Lower lobe of right lung (tissue), 2 donors: ENCODE results near the gene ERMP1. TPM values are rescaled to one million over a fixed set of nuclear protein-coding genes. Genes with fewer than 3 reads are reported as not detected.

Experiments used
- ATAC-seq, 2 donors: fragments of 200-7000 bp; cut with Tn5 transposase; one replicate each; pipeline ENCODE4 v1.9.1; 2020 to 2022; ENCODE audit warnings: mild to moderate bottlenecking in 2 of 2, moderate library complexity in 2 of 2
- DNase-seq: peaks from one replicate; pipeline ENCODE4 v3.0.0-alpha.2; 2020
- H3K27ac ChIP-seq: fragments of 200-600 bp; one replicate; pipeline ENCODE4 v1.8.0; 2022
- H3K27me3 ChIP-seq: fragments of 200-600 bp; one replicate; pipeline ENCODE4 v1.8.0; 2022; ENCODE audit warnings: low read depth
- H3K36me3 ChIP-seq: fragments of 200-600 bp; one replicate; pipeline ENCODE4 v1.8.0; 2022; ENCODE audit warnings: mild to moderate bottlenecking
- H3K4me1 ChIP-seq: fragments of 200-600 bp; one replicate; pipeline ENCODE4 v1.8.0; 2022
- H3K4me3 ChIP-seq: fragments of 200-600 bp; one replicate; pipeline ENCODE4 v1.8.0; 2022; ENCODE audit warnings: mild to moderate bottlenecking
- H3K9me3 ChIP-seq: fragments of 200-600 bp; one replicate; pipeline ENCODE4 v1.8.0; 2022
- intact Hi-C: fragments of 100-400 bp; cut with DNase I; formaldehyde crosslinking; loops from one replicate; pipeline ENCODE4 v1.11.0; 2022
- total RNA-seq: library from RNA; stranded (reverse); fragmentation: NEBNext Ultra II Directional; extraction: Animal tissue kit (Norgen Biotek cat#: 25700); gene quantifications from one replicate; pipeline ENCODE4 v1.2.1, GENCODE V29; 2021
- TF ChIP-seq, protein P1 (sequence below): fragments of 200-600 bp; IDR thresholded peaks from one replicate; pipeline ENCODE4 v1.8.0; 2022; ENCODE audit warnings: antibody characterized with exemption, mild to moderate bottlenecking
- donor health status: DM: no; HTN: yes; CAD: no; lungs with severe emphysema.

The ERMP1 gene
- total RNA-seq, 1 donor from 2014 or later: 26.2 TPM

DNA sequence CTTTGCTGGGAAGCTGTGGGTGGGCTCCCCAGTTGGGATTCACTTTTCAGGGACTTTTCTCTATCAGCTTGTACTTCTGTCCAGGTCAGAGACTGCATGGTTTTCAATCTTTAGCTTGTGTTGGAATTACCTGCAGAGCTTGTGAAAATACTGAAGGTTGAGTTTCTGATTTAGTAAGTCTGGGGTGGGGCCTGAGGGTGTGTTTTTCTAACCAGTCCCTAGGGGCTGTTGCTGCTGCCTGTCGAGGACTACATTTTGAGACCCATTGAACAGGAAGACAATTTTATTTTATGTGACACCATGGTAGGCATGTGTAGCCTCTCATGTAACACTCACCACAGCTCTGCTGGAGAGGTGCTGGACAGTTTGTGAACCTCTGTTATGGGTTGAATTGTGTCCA lies 43.1 kb upstream of the ERMP1 start:
- Histone ChIP-seq H3K4me1 (no peaks in the 10 kb centered on the region), H3K36me3 (no peaks in the 10 kb centered on the region), H3K4me3 (no peak overlapping the region), H3K27ac (no peak overlapping the region), H3K27me3 (no peaks in the 10 kb centered on the region), H3K9me3 (no peaks in the 10 kb centered on the region)
- ATAC-seq: no peak
- no peak for DNase-seq
- TF ChIP-seq, protein P1, sequence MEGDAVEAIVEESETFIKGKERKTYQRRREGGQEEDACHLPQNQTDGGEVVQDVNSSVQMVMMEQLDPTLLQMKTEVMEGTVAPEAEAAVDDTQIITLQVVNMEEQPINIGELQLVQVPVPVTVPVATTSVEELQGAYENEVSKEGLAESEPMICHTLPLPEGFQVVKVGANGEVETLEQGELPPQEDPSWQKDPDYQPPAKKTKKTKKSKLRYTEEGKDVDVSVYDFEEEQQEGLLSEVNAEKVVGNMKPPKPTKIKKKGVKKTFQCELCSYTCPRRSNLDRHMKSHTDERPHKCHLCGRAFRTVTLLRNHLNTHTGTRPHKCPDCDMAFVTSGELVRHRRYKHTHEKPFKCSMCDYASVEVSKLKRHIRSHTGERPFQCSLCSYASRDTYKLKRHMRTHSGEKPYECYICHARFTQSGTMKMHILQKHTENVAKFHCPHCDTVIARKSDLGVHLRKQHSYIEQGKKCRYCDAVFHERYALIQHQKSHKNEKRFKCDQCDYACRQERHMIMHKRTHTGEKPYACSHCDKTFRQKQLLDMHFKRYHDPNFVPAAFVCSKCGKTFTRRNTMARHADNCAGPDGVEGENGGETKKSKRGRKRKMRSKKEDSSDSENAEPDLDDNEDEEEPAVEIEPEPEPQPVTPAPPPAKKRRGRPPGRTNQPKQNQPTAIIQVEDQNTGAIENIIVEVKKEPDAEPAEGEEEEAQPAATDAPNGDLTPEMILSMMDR: no peak
- intact Hi-C loops: no loop called here

DNA sequence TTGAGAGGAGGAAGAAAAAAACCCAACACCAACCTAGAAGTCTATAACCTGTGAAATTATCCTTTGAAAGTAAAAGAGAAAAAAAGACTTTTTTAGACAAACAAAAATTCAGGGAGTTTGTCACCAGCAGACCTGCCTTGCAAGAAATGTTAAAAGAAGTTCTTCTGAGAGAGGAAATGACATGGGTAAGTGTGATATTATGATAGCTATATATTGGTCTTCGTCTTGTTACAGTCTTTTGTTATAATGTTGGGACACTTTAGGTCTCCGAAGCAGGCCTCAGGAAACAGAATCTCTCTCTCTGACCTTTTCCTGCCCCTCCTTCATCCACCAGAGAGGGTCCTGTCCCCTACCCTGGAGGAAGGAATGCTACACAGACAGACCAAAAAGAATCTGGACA lies 41.1 kb upstream of the ERMP1 start:
- ATAC-seq (no peak), DNase-seq (no peak)
- H3K27me3 ChIP-seq: no peaks in the 10 kb centered on the region
- no peak overlapping the region for H3K27ac ChIP-seq
- no peaks in the 10 kb centered on the region for H3K9me3 ChIP-seq
- no peaks in the 10 kb centered on the region for H3K36me3 ChIP-seq
- no peaks in the 10 kb centered on the region for H3K4me1 ChIP-seq
- intact Hi-C loops: no loop called here
- TF ChIP-seq, protein P1: no peak
- no peak overlapping the region for H3K4me3 ChIP-seq

DNA sequence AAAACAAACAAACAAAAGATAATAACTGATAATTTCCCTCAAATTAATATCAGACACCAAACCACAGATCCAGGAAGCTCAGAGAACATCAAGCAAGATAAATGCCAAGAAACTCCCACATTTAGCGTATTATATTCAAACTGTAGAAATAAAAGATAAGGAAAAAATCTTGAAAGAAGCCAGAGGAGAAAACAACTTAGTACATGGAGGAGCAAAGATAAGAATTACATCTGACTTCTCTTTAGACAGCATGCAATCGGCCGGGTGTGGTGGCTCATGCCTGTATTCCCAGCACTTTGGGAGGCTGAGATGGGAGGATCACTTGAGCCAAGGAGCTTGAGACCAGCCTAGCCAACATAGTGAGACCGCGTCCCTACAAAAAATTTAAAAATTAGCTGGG lies 40.5 kb upstream of the ERMP1 start:
- Histone ChIP-seq H3K36me3 (no peaks in the 10 kb centered on the region), H3K9me3 (no peaks in the 10 kb centered on the region), H3K4me1 (no peaks in the 10 kb centered on the region), H3K27me3 (no peaks in the 10 kb centered on the region), H3K27ac (no peak overlapping the region), H3K4me3 (no peak overlapping the region)
- no peak for DNase-seq
- ATAC-seq: no peak
- TF ChIP-seq, protein P1: no peak
- intact Hi-C loops: no loop called here

DNA sequence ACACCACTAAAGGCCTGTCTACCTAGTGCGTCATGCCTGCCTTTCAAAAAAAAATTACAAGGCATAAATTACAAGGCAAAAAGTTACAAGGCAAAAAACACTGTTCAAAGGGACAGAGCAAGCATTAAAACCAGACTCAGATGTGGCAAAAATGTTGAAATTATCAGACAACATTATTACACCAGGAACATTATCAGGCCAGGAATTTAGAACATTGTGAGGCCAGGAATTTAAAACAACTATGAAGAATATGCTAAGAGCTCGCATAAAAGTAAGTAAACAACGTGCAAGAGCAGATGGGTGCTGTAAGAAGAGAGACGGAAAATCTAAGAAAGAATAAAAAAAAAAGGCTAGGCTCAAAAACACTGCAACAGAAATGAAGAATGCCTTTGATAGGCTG lies 39.6 kb upstream of the ERMP1 start:
- peak in 1 of 2 donors; percentile 34 for ATAC-seq
- H3K4me1 ChIP-seq: no peaks in the 10 kb centered on the region
- DNase-seq: no peak
- intact Hi-C loops: no loop called here
- TF ChIP-seq, protein P1: no peak
- no peak overlapping the region for H3K4me3 ChIP-seq
- H3K27ac ChIP-seq: peak overlapping the region; percentile 13
- no peaks in the 10 kb centered on the region for H3K9me3 ChIP-seq
- no peaks in the 10 kb centered on the region for H3K27me3 ChIP-seq
- H3K36me3 ChIP-seq: no peaks in the 10 kb centered on the region

DNA sequence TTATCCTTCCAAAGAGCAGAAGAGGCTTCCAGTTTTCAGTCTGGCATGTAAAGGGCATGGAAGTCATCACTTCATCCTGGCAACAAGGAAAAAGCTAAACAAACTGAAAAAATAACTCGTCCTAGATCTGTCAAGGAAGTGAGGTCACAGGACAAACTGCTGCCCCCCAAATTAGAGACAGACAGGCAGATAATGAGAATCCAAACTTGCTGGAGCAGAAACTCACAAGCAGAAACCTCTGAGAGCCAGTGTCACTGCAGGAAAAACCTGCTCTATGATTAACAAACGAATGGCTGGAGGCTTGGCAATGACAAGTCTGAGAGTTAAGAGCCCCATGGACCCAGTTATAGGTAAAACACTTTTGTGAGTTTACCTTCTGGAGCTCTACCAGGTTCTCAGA lies 38.9 kb upstream of the ERMP1 start:
- no peaks in the 10 kb centered on the region for H3K27me3 ChIP-seq
- ATAC-seq (no peak), DNase-seq (no peak)
- no peak overlapping the region for H3K4me3 ChIP-seq
- peak overlapping the region; percentile 13 for H3K27ac ChIP-seq
- no peaks in the 10 kb centered on the region for H3K4me1 ChIP-seq
- intact Hi-C loops: no loop called here
- TF ChIP-seq, protein P1: no peak
- no peaks in the 10 kb centered on the region for H3K36me3 ChIP-seq
- no peaks in the 10 kb centered on the region for H3K9me3 ChIP-seq

DNA sequence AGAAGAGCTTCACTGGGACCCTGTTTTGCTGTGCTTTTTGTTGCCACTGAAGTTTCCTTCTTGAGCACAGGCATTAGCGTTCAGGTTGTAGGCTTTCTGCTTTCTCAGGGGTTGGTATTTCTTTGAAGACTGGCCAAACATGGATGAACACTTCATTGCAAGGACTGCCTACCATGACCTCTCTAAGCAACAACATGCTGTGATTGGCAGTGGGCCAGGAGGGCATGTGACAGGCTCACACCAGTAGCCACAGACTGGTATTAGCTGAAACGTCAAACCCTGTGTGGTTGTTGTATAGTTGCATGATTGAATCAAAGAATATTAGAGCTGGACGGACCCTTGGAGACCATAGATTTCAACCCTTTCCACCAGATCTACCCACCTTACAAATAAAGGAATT lies 37.8 kb upstream of the ERMP1 start:
- no peaks in the 10 kb centered on the region for H3K36me3 ChIP-seq
- DNase-seq (peak; percentile 52), ATAC-seq (no peak)
- H3K4me1 ChIP-seq: no peaks in the 10 kb centered on the region
- H3K9me3 ChIP-seq: no peaks in the 10 kb centered on the region
- TF ChIP-seq, protein P1: no peak
- intact Hi-C loops: no loop called here
- H3K27ac ChIP-seq: no peak overlapping the region
- no peak overlapping the region for H3K4me3 ChIP-seq
- H3K27me3 ChIP-seq: no peaks in the 10 kb centered on the region
